ENCODE results near the gene PLAC1. TPM values are rescaled to one million over a fixed set of nuclear protein-coding genes. Genes with fewer than 3 reads are reported as not detected.

PLAC1 gene
- total RNA-seq, 3 donors from 2014 or later (not counting 1 experiment from before 2014, with no cell fraction given), result not detected

GRCh38 chrX:134623293-134624045, 34.8 kb downstream of the PLAC1 start:
- H3K27me3 ChIP-seq (ENCODE audit: control insufficient read depth, insufficient read depth, low read length), result no peaks in the 10 kb centered on the region
- H3K9me3 ChIP-seq (ENCODE audit: control insufficient read depth, insufficient read depth, low read length), result no peaks in the 10 kb centered on the region
- TF ChIP-seq CTCF (IDR thresholded peaks at IDR 0.05), result no peak
- Mint-ChIP-seq H3K9me3 (no peaks in the 10 kb centered on the region), H3K4me3 (no peak overlapping the region), H3K27ac (no peak overlapping the region), H3K4me1 (no peaks in the 10 kb centered on the region), H3K36me3 (no peaks in the 10 kb centered on the region), H3K27me3 (ENCODE audit: low read depth in 2 of 2) (peaks cover 0 to 32% of the 10 kb centered on the region in 2 donors)
- H3K4me1 ChIP-seq (ENCODE audit: control insufficient read depth, insufficient read depth, low read length), result no peaks in the 10 kb centered on the region
- intact Hi-C loops (cut with micrococcal nuclease), result no loop called here
- H3K36me3 ChIP-seq (ENCODE audit: control insufficient read depth, insufficient read depth, low read length), result no peaks in the 10 kb centered on the region
- ATAC-seq (no peak), DNase-seq (no peak)
- H3K27ac ChIP-seq (ENCODE audit: low read length), result no peak overlapping the region
- WGBS (ENCODE audit: insufficient coverage), result 56% methylated on average over 7 of the region's 10 CpGs
- no peak overlapping the region for H3K4me3 ChIP-seq (ENCODE audit: low read length)

- Histone ChIP-seq H3K4me1 (ENCODE audit: control insufficient read depth, insufficient read depth, low read length) (no peaks in the 10 kb centered on the region), H3K9me3 (ENCODE audit: control insufficient read depth, insufficient read depth, low read length) (no peaks in the 10 kb centered on the region), H3K27me3 (ENCODE audit: control insufficient read depth, insufficient read depth, low read length) (no peaks in the 10 kb centered on the region), H3K36me3 (ENCODE audit: control insufficient read depth, insufficient read depth, low read length) (no peaks in the 10 kb centered on the region), H3K4me3 (ENCODE audit: low read length) (no peak overlapping the region), H3K27ac (ENCODE audit: low read length) (no peak overlapping the region)
- Mint-ChIP-seq H3K4me3 (no peak overlapping the region), H3K27me3 (ENCODE audit: low read depth in 2 of 2) (peaks cover 0 to 32% of the 10 kb centered on the region in 2 donors), H3K4me1 (no peaks in the 10 kb centered on the region), H3K36me3 (no peaks in the 10 kb centered on the region), H3K9me3 (no peaks in the 10 kb centered on the region), H3K27ac (no peak overlapping the region)
- DNase-seq (no peak), ATAC-seq (no peak)
- intact Hi-C loops (cut with micrococcal nuclease), result no loop called here
- WGBS (ENCODE audit: insufficient coverage), result 89% methylated on average over 2 of the region's 2 CpGs
- TF ChIP-seq CTCF (IDR thresholded peaks at IDR 0.05), result no peak
Observed at GRCh38 chrX:134622813-134623185, 35.5 kb downstream of the PLAC1 start.

GRCh38 chrX:134622056-134622812, 36.0 kb downstream of the PLAC1 start:
- H3K36me3 ChIP-seq (ENCODE audit: control insufficient read depth, insufficient read depth, low read length), result no peaks in the 10 kb centered on the region
- no peak overlapping the region for H3K4me3 ChIP-seq (ENCODE audit: low read length)
- H3K27ac ChIP-seq (ENCODE audit: low read length), result no peak overlapping the region
- no peaks in the 10 kb centered on the region for H3K9me3 ChIP-seq (ENCODE audit: control insufficient read depth, insufficient read depth, low read length)
- no peak for TF ChIP-seq CTCF (IDR thresholded peaks at IDR 0.05)
- H3K36me3 Mint-ChIP-seq, result no peaks in the 10 kb centered on the region
- no peak for DNase-seq
- H3K4me3 Mint-ChIP-seq, result no peak overlapping the region
- ATAC-seq, result peak in 1 of 3 donors; percentile 44
- H3K27me3 Mint-ChIP-seq (ENCODE audit: low read depth in 2 of 2), result peaks cover 0 to 32% of the 10 kb centered on the region in 2 donors
- H3K27me3 ChIP-seq (ENCODE audit: control insufficient read depth, insufficient read depth, low read length), result no peaks in the 10 kb centered on the region
- WGBS (ENCODE audit: insufficient coverage), result 14% methylated on average over 6 of the region's 6 CpGs
- no peak overlapping the region for H3K27ac Mint-ChIP-seq
- H3K4me1 ChIP-seq (ENCODE audit: control insufficient read depth, insufficient read depth, low read length), result no peaks in the 10 kb centered on the region
- H3K4me1 Mint-ChIP-seq, result no peaks in the 10 kb centered on the region
- H3K9me3 Mint-ChIP-seq, result no peaks in the 10 kb centered on the region
- intact Hi-C loops (cut with micrococcal nuclease), result no loop called here
